Measurements from ENCODE around the gene ASS1. TPM values are rescaled to one million over a fixed set of nuclear protein-coding genes. Genes with fewer than 3 reads are reported as not detected.

Gene ASS1
- total and polyA plus RNA-seq, 5 donors from 2014 or later: not detected

GRCh38 chr9:130468566-130468965 is 23.8 kb downstream of the ASS1 start:
- H3K27me3 ChIP-seq (ENCODE audit: control insufficient read depth, insufficient read depth, low read length): no peaks in the 10 kb centered on the region
- peaks cover 41% of the 10 kb centered on the region for H3K27me3 Mint-ChIP-seq

GRCh38 chr9:130470269-130470668 is 25.5 kb downstream of the ASS1 start:
- H3K36me3 ChIP-seq (ENCODE audit: control insufficient read depth, insufficient read depth, low read length): no peaks in the 10 kb centered on the region
- H3K9me3 ChIP-seq (ENCODE audit: control insufficient read depth in 2 of 2, low read length in 2 of 2): no peaks in the 10 kb centered on the region
- H3K4me1 ChIP-seq (ENCODE audit: control insufficient read depth, insufficient read depth, low read length, poor library complexity, severe bottlenecking): no peaks in the 10 kb centered on the region
- H3K27ac ChIP-seq (ENCODE audit: insufficient read depth, low read length, poor library complexity, severe bottlenecking): no peak overlapping the region
- H3K4me3 ChIP-seq (ENCODE audit: low read depth, low read length): no peak overlapping the region
- Mint-ChIP-seq H3K27me3 (peaks cover 50% of the 10 kb centered on the region), H3K36me3 (no peaks in the 10 kb centered on the region), H3K4me1 (peaks cover 0 to 3% (median 0%) of the 10 kb centered on the region in 4 donors), H3K9me3 (peaks cover 0 to 3% (median 0%) of the 10 kb centered on the region in 7 donors), H3K27ac (no peak overlapping the region), H3K4me3 (no peak overlapping the region)
- DNase-seq: no peak
- no peaks in the 10 kb centered on the region for H3K27me3 ChIP-seq (ENCODE audit: control insufficient read depth, insufficient read depth, low read length)
- ATAC-seq (ENCODE audit: low read depth in 2 of 2): no peak

More at GRCh38 chr9:130468566-130468965, 23.8 kb downstream of the ASS1 start:
- H3K9me3 ChIP-seq (ENCODE audit: control insufficient read depth in 2 of 2, low read length in 2 of 2): no peaks in the 10 kb centered on the region
- H3K27ac ChIP-seq (ENCODE audit: insufficient read depth, low read length, poor library complexity, severe bottlenecking): no peak overlapping the region
- H3K4me1 Mint-ChIP-seq: peaks cover 0 to 2% (median 0%) of the 10 kb centered on the region in 4 donors
- no peaks in the 10 kb centered on the region for H3K36me3 ChIP-seq (ENCODE audit: control insufficient read depth, insufficient read depth, low read length)
- H3K9me3 Mint-ChIP-seq: peaks cover 0 to 3% (median 0%) of the 10 kb centered on the region in 7 donors
- ATAC-seq (ENCODE audit: low read depth in 2 of 2) (no peak), DNase-seq (no peak)
- no peaks in the 10 kb centered on the region for H3K4me1 ChIP-seq (ENCODE audit: control insufficient read depth, insufficient read depth, low read length, poor library complexity, severe bottlenecking)
- no peak overlapping the region for H3K4me3 Mint-ChIP-seq
- H3K36me3 Mint-ChIP-seq: no peaks in the 10 kb centered on the region
- H3K27ac Mint-ChIP-seq: no peak overlapping the region
- no peak overlapping the region for H3K4me3 ChIP-seq (ENCODE audit: low read depth, low read length)

DNA sequence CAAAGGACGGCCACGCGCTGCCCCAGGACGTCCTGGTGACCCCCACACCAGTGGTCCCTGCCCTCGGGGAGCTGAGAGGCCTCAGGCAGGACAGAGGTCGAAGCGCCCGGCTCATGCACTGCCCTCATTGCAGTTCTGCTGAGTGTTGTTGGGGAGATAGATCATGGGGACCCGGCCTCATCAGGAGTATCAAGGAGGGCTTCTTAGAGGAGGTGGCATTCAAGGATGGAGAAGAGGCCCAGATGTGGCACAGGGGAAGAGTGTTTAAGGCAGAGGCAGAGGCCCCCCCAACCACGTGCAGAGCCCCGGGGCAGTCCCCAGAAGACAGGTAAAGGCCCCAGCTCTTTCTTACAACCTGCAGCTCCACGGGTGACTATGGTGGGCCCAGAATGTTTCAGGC is 26.2 kb downstream of the ASS1 start:
- Mint-ChIP-seq H3K27ac (no peak overlapping the region), H3K9me3 (peaks cover 0 to 3% (median 0%) of the 10 kb centered on the region in 7 donors), H3K4me1 (peaks cover 0 to 3% (median 0%) of the 10 kb centered on the region in 4 donors), H3K4me3 (no peak overlapping the region), H3K36me3 (no peaks in the 10 kb centered on the region), H3K27me3 (peaks cover 53% of the 10 kb centered on the region)
- Histone ChIP-seq H3K4me3 (ENCODE audit: low read depth, low read length) (no peak overlapping the region), H3K36me3 (ENCODE audit: control insufficient read depth, insufficient read depth, low read length) (no peaks in the 10 kb centered on the region), H3K27me3 (ENCODE audit: control insufficient read depth, insufficient read depth, low read length) (no peaks in the 10 kb centered on the region), H3K9me3 (ENCODE audit: control insufficient read depth in 2 of 2, low read length in 2 of 2) (no peaks in the 10 kb centered on the region), H3K27ac (ENCODE audit: insufficient read depth, low read length, poor library complexity, severe bottlenecking) (no peak overlapping the region), H3K4me1 (ENCODE audit: control insufficient read depth, insufficient read depth, low read length, poor library complexity, severe bottlenecking) (no peaks in the 10 kb centered on the region)
- ATAC-seq (ENCODE audit: low read depth in 2 of 2) (no peak), DNase-seq (no peak)

GRCh38 chr9:130471411-130472183 is 26.8 kb downstream of the ASS1 start:
- Mint-ChIP-seq H3K36me3 (no peaks in the 10 kb centered on the region), H3K4me1 (peaks cover 0 to 3% (median 0%) of the 10 kb centered on the region in 4 donors), H3K27me3 (peaks cover 51% of the 10 kb centered on the region)

GRCh38 chr9:130472184-130472705 is 27.5 kb downstream of the ASS1 start:
- Histone ChIP-seq H3K27me3 (ENCODE audit: control insufficient read depth, insufficient read depth, low read length) (no peaks in the 10 kb centered on the region), H3K4me3 (ENCODE audit: low read depth, low read length) (no peak overlapping the region), H3K36me3 (ENCODE audit: control insufficient read depth, insufficient read depth, low read length) (no peaks in the 10 kb centered on the region), H3K4me1 (ENCODE audit: control insufficient read depth, insufficient read depth, low read length, poor library complexity, severe bottlenecking) (no peaks in the 10 kb centered on the region), H3K9me3 (ENCODE audit: control insufficient read depth in 2 of 2, low read length in 2 of 2) (no peaks in the 10 kb centered on the region), H3K27ac (ENCODE audit: insufficient read depth, low read length, poor library complexity, severe bottlenecking) (no peak overlapping the region)
- Mint-ChIP-seq H3K27me3 (peaks cover 48% of the 10 kb centered on the region), H3K36me3 (no peaks in the 10 kb centered on the region), H3K27ac (no peak overlapping the region), H3K9me3 (no peaks in the 10 kb centered on the region), H3K4me3 (no peak overlapping the region), H3K4me1 (peaks cover 0 to 3% (median 0%) of the 10 kb centered on the region in 4 donors)
- DNase-seq (no peak), ATAC-seq (ENCODE audit: low read depth in 2 of 2) (no peak)

More at GRCh38 chr9:130471411-130472183, 26.8 kb downstream of the ASS1 start:
- DNase-seq (no peak), ATAC-seq (ENCODE audit: low read depth in 2 of 2) (no peak)
- Histone ChIP-seq H3K4me3 (ENCODE audit: low read depth, low read length) (no peak overlapping the region), H3K27me3 (ENCODE audit: control insufficient read depth, insufficient read depth, low read length) (no peaks in the 10 kb centered on the region), H3K4me1 (ENCODE audit: control insufficient read depth, insufficient read depth, low read length, poor library complexity, severe bottlenecking) (no peaks in the 10 kb centered on the region), H3K36me3 (ENCODE audit: control insufficient read depth, insufficient read depth, low read length) (no peaks in the 10 kb centered on the region), H3K27ac (ENCODE audit: insufficient read depth, low read length, poor library complexity, severe bottlenecking) (no peak overlapping the region), H3K9me3 (ENCODE audit: control insufficient read depth in 2 of 2, low read length in 2 of 2) (no peaks in the 10 kb centered on the region)
- H3K9me3 Mint-ChIP-seq: peaks cover 0 to 3% (median 0%) of the 10 kb centered on the region in 7 donors
- H3K4me3 Mint-ChIP-seq: no peak overlapping the region
- no peak overlapping the region for H3K27ac Mint-ChIP-seq

GRCh38 chr9:130473009-130473408 is 28.2 kb downstream of the ASS1 start:
- ATAC-seq (ENCODE audit: low read depth in 2 of 2): no peak
- no peaks in the 10 kb centered on the region for H3K9me3 ChIP-seq (ENCODE audit: control insufficient read depth in 2 of 2, low read length in 2 of 2)
- no peaks in the 10 kb centered on the region for H3K36me3 Mint-ChIP-seq
- H3K27ac Mint-ChIP-seq: no peak overlapping the region
- H3K4me3 ChIP-seq (ENCODE audit: low read depth, low read length): no peak overlapping the region
- H3K4me3 Mint-ChIP-seq: no peak overlapping the region
- H3K9me3 Mint-ChIP-seq: no peaks in the 10 kb centered on the region
- H3K4me1 Mint-ChIP-seq: peaks cover 0 to 3% (median 0%) of the 10 kb centered on the region in 4 donors
- H3K36me3 ChIP-seq (ENCODE audit: control insufficient read depth, insufficient read depth, low read length): no peaks in the 10 kb centered on the region
- no peak for DNase-seq
- H3K27me3 Mint-ChIP-seq: peaks cover 42% of the 10 kb centered on the region
- H3K4me1 ChIP-seq (ENCODE audit: control insufficient read depth, insufficient read depth, low read length, poor library complexity, severe bottlenecking): no peaks in the 10 kb centered on the region
- no peaks in the 10 kb centered on the region for H3K27me3 ChIP-seq (ENCODE audit: control insufficient read depth, insufficient read depth, low read length)
- H3K27ac ChIP-seq (ENCODE audit: insufficient read depth, low read length, poor library complexity, severe bottlenecking): no peak overlapping the region

- no peaks in the 10 kb centered on the region for H3K36me3 ChIP-seq (ENCODE audit: control insufficient read depth, insufficient read depth, low read length)
- H3K27me3 ChIP-seq (ENCODE audit: control insufficient read depth, insufficient read depth, low read length): no peaks in the 10 kb centered on the region
- no peak overlapping the region for H3K27ac ChIP-seq (ENCODE audit: insufficient read depth, low read length, poor library complexity, severe bottlenecking)
- Mint-ChIP-seq H3K4me3 (no peak overlapping the region), H3K36me3 (no peaks in the 10 kb centered on the region), H3K9me3 (no peaks in the 10 kb centered on the region), H3K27me3 (peaks cover 38% of the 10 kb centered on the region), H3K4me1 (peaks cover 0 to 3% (median 0%) of the 10 kb centered on the region in 4 donors), H3K27ac (no peak overlapping the region)
- ATAC-seq (ENCODE audit: low read depth in 2 of 2) (no peak), DNase-seq (no peak)
- no peak overlapping the region for H3K4me3 ChIP-seq (ENCODE audit: low read depth, low read length)
- H3K4me1 ChIP-seq (ENCODE audit: control insufficient read depth, insufficient read depth, low read length, poor library complexity, severe bottlenecking): no peaks in the 10 kb centered on the region
- H3K9me3 ChIP-seq (ENCODE audit: control insufficient read depth in 2 of 2, low read length in 2 of 2): no peaks in the 10 kb centered on the region
Observed at GRCh38 chr9:130473566-130473965, 28.8 kb downstream of the ASS1 start.

DNA sequence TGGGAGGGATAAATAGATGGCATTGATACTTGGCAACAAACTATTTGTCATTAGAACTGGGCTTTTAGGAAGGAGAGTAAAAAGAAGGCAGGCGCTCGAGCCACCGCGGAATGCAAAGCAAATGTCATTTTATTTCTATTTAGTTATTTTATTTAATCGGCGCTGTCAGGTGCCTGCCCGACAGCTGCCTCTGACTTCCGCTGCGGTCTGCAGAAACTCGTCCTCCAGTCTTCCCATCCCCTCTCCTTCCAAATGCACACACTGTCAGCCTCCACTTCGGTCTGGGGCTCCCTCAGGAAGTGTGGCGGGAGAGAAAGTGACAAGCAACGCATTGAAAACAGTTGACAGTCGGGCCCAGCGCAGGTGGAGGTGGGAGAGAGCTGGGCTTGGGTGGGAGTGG is 29.3 kb downstream of the ASS1 start:
- Mint-ChIP-seq H3K9me3 (no peaks in the 10 kb centered on the region), H3K36me3 (no peaks in the 10 kb centered on the region), H3K27me3 (peaks cover 36% of the 10 kb centered on the region), H3K4me3 (no peak overlapping the region), H3K27ac (no peak overlapping the region), H3K4me1 (peaks cover 0 to 3% (median 0%) of the 10 kb centered on the region in 4 donors)
- no peak for DNase-seq
- Histone ChIP-seq H3K4me3 (ENCODE audit: low read depth, low read length) (no peak overlapping the region), H3K36me3 (ENCODE audit: control insufficient read depth, insufficient read depth, low read length) (no peaks in the 10 kb centered on the region), H3K9me3 (ENCODE audit: control insufficient read depth in 2 of 2, low read length in 2 of 2) (no peaks in the 10 kb centered on the region), H3K27me3 (ENCODE audit: control insufficient read depth, insufficient read depth, low read length) (no peaks in the 10 kb centered on the region), H3K4me1 (ENCODE audit: control insufficient read depth, insufficient read depth, low read length, poor library complexity, severe bottlenecking) (no peaks in the 10 kb centered on the region), H3K27ac (ENCODE audit: insufficient read depth, low read length, poor library complexity, severe bottlenecking) (no peak overlapping the region)
- ATAC-seq (ENCODE audit: low read depth in 2 of 2): no peak
